SK-N-SH treated with all-trans-retinoic acid at 6 μM for 48 hours (cell line): ENCODE measurements around the gene OVCA2.

ENCODE experiments used
- ATAC-seq: fragments of 200-7000 bp; cut with Tn5 transposase; 3 replicates; pipeline ENCODE4 v1.9.1; 2020; ENCODE audit warnings: mild to moderate bottlenecking, moderate library complexity
- ARNTL ChIP-seq: fragments of 450-650 bp; formaldehyde crosslinking; IDR thresholded peaks from 2 replicates; pipeline ENCODE4 v1.5.0; 2020; ENCODE audit warnings: low read depth, mild to moderate bottlenecking, moderate library complexity, borderline replicate concordance
- BACH2 ChIP-seq: fragments of 250-450 bp; sonication (Bioruptor Pico); IDR thresholded peaks from 2 replicates; pipeline ENCODE4 v1.9.0; 2021; ENCODE audit warnings: mild to moderate bottlenecking, borderline replicate concordance
- CSDC2 ChIP-seq: fragments of 250-450 bp; sonication (Bioruptor Pico); IDR thresholded peaks from 2 replicates; pipeline ENCODE4 v1.5.0; 2020; ENCODE audit warnings: mild to moderate bottlenecking, moderate library complexity
- ESRRG ChIP-seq: fragments of 250-450 bp; sonication (Bioruptor Pico); IDR thresholded peaks from 2 replicates; pipeline ENCODE4 v1.6.1; 2021; ENCODE audit warnings: mild to moderate bottlenecking
- GLIS3 ChIP-seq: fragments of 250-450 bp; sonication (Bioruptor Pico); IDR thresholded peaks from 2 replicates; pipeline ENCODE4 v1.5.0; 2020; ENCODE audit warnings: mild to moderate bottlenecking, moderate library complexity
- ISL1 ChIP-seq: fragments of 250-450 bp; sonication (Bioruptor Pico); IDR thresholded peaks from 2 replicates; pipeline ENCODE4 v2.1.2; 2022; ENCODE audit warnings: mild to moderate bottlenecking, moderate library complexity
- OSR1 ChIP-seq: fragments of 250-450 bp; sonication (Bioruptor Pico); IDR thresholded peaks from 2 replicates; pipeline ENCODE4 v1.8.0; 2022; ENCODE audit warnings: moderate library complexity, mild to moderate bottlenecking, inconsistent platforms
- POU6F1 ChIP-seq: fragments of 250-450 bp; sonication (Bioruptor Pico); IDR thresholded peaks from 2 replicates; pipeline ENCODE4 v1.8.0; 2021; ENCODE audit warnings: low read depth, mild to moderate bottlenecking, moderate library complexity, borderline replicate concordance
- PPARA ChIP-seq: fragments of 250-450 bp; sonication (Bioruptor Pico); IDR thresholded peaks from 2 replicates; pipeline ENCODE4 v1.5.0; 2020; ENCODE audit warnings: mild to moderate bottlenecking, borderline replicate concordance
- RARB ChIP-seq: fragments of 250-450 bp; sonication (Bioruptor Pico); IDR thresholded peaks from 2 replicates; pipeline ENCODE4 v1.8.0; 2021; ENCODE audit warnings: mild to moderate bottlenecking, moderate library complexity
- SNAI2 ChIP-seq: fragments of 250-450 bp; sonication (Bioruptor Pico); IDR thresholded peaks from 2 replicates; pipeline ENCODE4 v1.5.0; 2020; ENCODE audit warnings: mild to moderate bottlenecking, moderate library complexity
- TCF4 ChIP-seq: fragments of 250-450 bp; sonication (Bioruptor Pico); IDR thresholded peaks from 2 replicates; pipeline ENCODE4 v1.8.0; 2021; ENCODE audit warnings: mild to moderate bottlenecking, moderate library complexity, borderline replicate concordance
- TOX ChIP-seq: fragments of 250-450 bp; sonication (Bioruptor Pico); IDR thresholded peaks from 2 replicates; pipeline ENCODE4 v1.8.0; 2021; ENCODE audit warnings: mild to moderate bottlenecking, moderate library complexity, borderline replicate concordance
- ZC3H10 ChIP-seq: fragments of 250-450 bp; sonication (Bioruptor Pico); IDR thresholded peaks from 2 replicates; pipeline ENCODE4 v1.5.1; 2021; ENCODE audit warnings: mild to moderate bottlenecking, moderate library complexity
- ZFP3 ChIP-seq: fragments of 250-450 bp; sonication (Bioruptor Pico); IDR thresholded peaks from 2 replicates; pipeline ENCODE4 v1.5.0; 2020; ENCODE audit warnings: mild to moderate bottlenecking, moderate library complexity
- ZFP30 ChIP-seq: fragments of 450-650 bp; formaldehyde crosslinking; IDR thresholded peaks from 2 replicates; pipeline ENCODE4 v1.5.0; 2022; ENCODE audit warnings: mild to moderate bottlenecking, moderate library complexity
- ZNF565 ChIP-seq: fragments of 450-650 bp; formaldehyde crosslinking; conservative IDR thresholded peaks from 2 replicates; pipeline ENCODE4 v1.5.0; 2020; ENCODE audit warnings: low read depth, mild to moderate bottlenecking, moderate library complexity
- ZNF70 ChIP-seq: fragments of 450-650 bp; formaldehyde crosslinking; IDR thresholded peaks from 2 replicates; pipeline ENCODE4 v1.5.0; 2020; ENCODE audit warnings: mild to moderate bottlenecking, moderate library complexity
- ZNF8 ChIP-seq: fragments of 450-650 bp; formaldehyde crosslinking; IDR thresholded peaks from 2 replicates; pipeline ENCODE4 v1.5.0; 2020; ENCODE audit warnings: mild to moderate bottlenecking, moderate library complexity
- TF ChIP-seq, protein P1 (sequence below): fragments of 250-450 bp; sonication (Bioruptor Pico); IDR thresholded peaks from 2 replicates; pipeline ENCODE4 v1.5.1; 2020; ENCODE audit warnings: low read depth, mild to moderate bottlenecking, moderate library complexity
- TF ChIP-seq, protein P2 (sequence below): fragments of 250-450 bp; sonication (Bioruptor Pico); IDR thresholded peaks from 2 replicates; pipeline ENCODE4 v1.5.0; 2020; ENCODE audit warnings: mild to moderate bottlenecking, moderate library complexity

OVCA2 gene

GRCh38 chr17:2062571-2063183, 20.9 kb downstream of the OVCA2 start:
- ATAC-seq, result peak; percentile 39
- TF ChIP-seq CSDC2 (CRISPR knock-in tag), result no peak
- no peak for TF ChIP-seq ZFP30
- no peak for TF ChIP-seq BACH2
- no peak for TF ChIP-seq TOX (CRISPR knock-in tag)
- no peak for TF ChIP-seq ZFP3 (CRISPR knock-in tag)
- no peak for TF ChIP-seq RARB
- TF ChIP-seq, protein P1, sequence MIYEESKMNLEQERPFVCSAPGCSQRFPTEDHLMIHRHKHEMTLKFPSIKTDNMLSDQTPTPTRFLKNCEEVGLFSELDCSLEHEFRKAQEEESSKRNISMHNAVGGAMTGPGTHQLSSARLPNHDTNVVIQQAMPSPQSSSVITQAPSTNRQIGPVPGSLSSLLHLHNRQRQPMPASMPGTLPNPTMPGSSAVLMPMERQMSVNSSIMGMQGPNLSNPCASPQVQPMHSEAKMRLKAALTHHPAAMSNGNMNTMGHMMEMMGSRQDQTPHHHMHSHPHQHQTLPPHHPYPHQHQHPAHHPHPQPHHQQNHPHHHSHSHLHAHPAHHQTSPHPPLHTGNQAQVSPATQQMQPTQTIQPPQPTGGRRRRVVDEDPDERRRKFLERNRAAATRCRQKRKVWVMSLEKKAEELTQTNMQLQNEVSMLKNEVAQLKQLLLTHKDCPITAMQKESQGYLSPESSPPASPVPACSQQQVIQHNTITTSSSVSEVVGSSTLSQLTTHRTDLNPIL (CRISPR knock-in tag), result no peak
- TF ChIP-seq ZNF8 (CRISPR knock-in tag), result no peak
- TF ChIP-seq ISL1 (CRISPR knock-in tag), result no peak
- TF ChIP-seq OSR1 (CRISPR knock-in tag), result no peak

GRCh38 chr17:2063261-2064146, 21.7 kb downstream of the OVCA2 start:
- TF ChIP-seq ZFP30, result no peak

GRCh38 chr17:2064147-2064489, 22.3 kb downstream of the OVCA2 start:
- TF ChIP-seq ARNTL (CRISPR knock-in tag) (no peak), ZNF565 (CRISPR knock-in tag) (no peak), ZC3H10 (CRISPR knock-in tag) (no peak), TCF4 (CRISPR knock-in tag) (no peak), POU6F1 (no peak), ZNF70 (CRISPR knock-in tag) (no peak), TOX (CRISPR knock-in tag) (no peak), ZNF8 (CRISPR knock-in tag) (no peak)
- ATAC-seq, result no peak

More at GRCh38 chr17:2063261-2064146, 21.7 kb downstream of the OVCA2 start:
- no peak for ATAC-seq

DNA sequence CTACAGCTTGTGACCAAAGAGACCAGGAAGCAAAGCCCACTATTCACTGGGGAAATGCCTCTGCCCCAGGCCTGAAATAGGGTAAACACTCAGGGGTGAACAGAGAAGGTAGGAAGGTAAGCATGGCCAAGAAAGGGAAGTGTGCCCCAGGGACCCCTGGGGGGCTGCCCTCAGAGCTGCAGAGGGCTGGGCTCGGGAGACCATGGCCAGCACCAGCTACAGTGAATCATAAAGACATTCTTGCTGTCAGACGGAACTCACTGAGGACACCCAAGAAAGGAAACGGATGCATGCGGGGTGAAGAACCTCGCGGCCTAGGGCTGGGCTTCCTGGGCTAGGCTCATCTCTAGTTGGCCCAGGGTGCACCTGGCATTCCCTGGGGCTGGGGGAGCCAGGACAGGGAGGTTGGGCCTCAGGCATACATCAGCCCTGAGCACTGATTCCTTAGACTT, 22.7 kb downstream of the OVCA2 start:
- no peak for ATAC-seq
- TF ChIP-seq RARB (no peak), ARNTL (CRISPR knock-in tag) (no peak), ZFP30 (no peak), ZFP3 (CRISPR knock-in tag) (no peak), ISL1 (CRISPR knock-in tag) (no peak), TCF4 (CRISPR knock-in tag) (no peak), ZNF565 (CRISPR knock-in tag) (no peak), SNAI2 (CRISPR knock-in tag) (no peak), CSDC2 (CRISPR knock-in tag) (no peak)
- TF ChIP-seq, protein P1 (CRISPR knock-in tag), result no peak

DNA sequence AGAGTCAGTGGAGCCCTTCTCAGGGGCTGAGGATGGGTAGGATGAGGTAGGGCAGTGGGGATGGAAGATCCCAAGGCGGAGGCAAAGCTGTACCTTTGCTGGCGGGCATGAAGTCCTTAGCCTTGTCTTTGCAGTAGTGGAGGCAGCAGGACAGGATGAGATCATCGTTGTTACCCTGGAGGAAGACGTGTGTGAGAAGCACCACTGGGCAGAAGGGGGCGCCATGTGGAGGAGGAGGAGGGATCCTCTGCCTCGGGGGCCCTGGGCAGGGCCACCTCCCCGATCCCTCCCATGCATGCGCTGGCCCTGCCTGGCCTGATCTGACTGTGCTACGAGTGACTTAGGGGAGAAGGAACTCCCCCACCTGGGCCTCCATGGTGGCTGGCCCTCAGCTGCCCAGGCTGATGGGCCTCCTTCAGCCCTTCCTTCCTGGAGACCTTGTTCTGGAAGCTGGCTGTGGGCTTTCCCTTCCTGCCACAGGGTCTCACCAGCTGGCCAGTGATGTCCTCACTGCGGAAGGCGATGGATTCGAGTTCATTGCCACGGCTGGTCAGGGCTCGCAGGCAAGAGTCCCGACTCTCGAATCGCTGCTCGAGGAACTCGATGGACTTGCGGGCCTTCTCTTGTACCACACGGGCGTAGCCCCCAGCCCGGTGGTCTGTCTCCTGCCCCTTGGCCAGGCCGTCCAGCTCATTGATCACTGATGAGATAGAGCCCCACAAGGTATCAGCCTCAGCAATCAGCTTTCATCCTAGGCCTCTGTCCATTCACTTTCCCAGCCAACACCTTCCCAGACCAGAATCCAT, 23.4 kb downstream of the OVCA2 start:
- ATAC-seq, result peak; percentile 55
- no peak for TF ChIP-seq ISL1 (CRISPR knock-in tag)
- TF ChIP-seq, protein P2, sequence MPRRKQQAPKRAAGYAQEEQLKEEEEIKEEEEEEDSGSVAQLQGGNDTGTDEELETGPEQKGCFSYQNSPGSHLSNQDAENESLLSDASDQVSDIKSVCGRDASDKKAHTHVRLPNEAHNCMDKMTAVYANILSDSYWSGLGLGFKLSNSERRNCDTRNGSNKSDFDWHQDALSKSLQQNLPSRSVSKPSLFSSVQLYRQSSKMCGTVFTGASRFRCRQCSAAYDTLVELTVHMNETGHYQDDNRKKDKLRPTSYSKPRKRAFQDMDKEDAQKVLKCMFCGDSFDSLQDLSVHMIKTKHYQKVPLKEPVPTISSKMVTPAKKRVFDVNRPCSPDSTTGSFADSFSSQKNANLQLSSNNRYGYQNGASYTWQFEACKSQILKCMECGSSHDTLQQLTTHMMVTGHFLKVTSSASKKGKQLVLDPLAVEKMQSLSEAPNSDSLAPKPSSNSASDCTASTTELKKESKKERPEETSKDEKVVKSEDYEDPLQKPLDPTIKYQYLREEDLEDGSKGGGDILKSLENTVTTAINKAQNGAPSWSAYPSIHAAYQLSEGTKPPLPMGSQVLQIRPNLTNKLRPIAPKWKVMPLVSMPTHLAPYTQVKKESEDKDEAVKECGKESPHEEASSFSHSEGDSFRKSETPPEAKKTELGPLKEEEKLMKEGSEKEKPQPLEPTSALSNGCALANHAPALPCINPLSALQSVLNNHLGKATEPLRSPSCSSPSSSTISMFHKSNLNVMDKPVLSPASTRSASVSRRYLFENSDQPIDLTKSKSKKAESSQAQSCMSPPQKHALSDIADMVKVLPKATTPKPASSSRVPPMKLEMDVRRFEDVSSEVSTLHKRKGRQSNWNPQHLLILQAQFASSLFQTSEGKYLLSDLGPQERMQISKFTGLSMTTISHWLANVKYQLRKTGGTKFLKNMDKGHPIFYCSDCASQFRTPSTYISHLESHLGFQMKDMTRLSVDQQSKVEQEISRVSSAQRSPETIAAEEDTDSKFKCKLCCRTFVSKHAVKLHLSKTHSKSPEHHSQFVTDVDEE (CRISPR knock-in tag), result no peak
- TF ChIP-seq GLIS3 (CRISPR knock-in tag), result no peak
- TF ChIP-seq OSR1 (CRISPR knock-in tag), result no peak
- no peak for TF ChIP-seq TOX (CRISPR knock-in tag)
- TF ChIP-seq ZNF70 (CRISPR knock-in tag), result no peak
- TF ChIP-seq ESRRG, result no peak
- no peak for TF ChIP-seq PPARA (CRISPR knock-in tag)
